Hepatocyte (in vitro differentiated cells): ENCODE results near the gene IRAG1.

Source experiments
- CTCF ChIP-seq: fragments of 200-600 bp; sonication (generic); IDR thresholded peaks from 2 replicates; pipeline ENCODE4 v1.5.1; 2016; ENCODE audit warnings: antibody characterized with exemption, mild to moderate bottlenecking; ENCODE audit not compliant: poor library complexity
- EZH2 ChIP-seq: fragments of 200-600 bp; sonication (generic); IDR thresholded peaks from 2 replicates; pipeline ENCODE4 v1.6.1; 2016; ENCODE audit warnings: antibody characterized with exemption, mild to moderate bottlenecking, borderline replicate concordance
- EZH2phosphoT487 ChIP-seq: fragments of 200-600 bp; sonication (generic); IDR thresholded peaks from one replicate; pipeline ENCODE4 v1.6.1; 2018; ENCODE audit warnings: antibody characterized with exemption, mild to moderate bottlenecking, low read depth, moderate library complexity; ENCODE audit not compliant: unreplicated experiment, severe bottlenecking

DNA sequence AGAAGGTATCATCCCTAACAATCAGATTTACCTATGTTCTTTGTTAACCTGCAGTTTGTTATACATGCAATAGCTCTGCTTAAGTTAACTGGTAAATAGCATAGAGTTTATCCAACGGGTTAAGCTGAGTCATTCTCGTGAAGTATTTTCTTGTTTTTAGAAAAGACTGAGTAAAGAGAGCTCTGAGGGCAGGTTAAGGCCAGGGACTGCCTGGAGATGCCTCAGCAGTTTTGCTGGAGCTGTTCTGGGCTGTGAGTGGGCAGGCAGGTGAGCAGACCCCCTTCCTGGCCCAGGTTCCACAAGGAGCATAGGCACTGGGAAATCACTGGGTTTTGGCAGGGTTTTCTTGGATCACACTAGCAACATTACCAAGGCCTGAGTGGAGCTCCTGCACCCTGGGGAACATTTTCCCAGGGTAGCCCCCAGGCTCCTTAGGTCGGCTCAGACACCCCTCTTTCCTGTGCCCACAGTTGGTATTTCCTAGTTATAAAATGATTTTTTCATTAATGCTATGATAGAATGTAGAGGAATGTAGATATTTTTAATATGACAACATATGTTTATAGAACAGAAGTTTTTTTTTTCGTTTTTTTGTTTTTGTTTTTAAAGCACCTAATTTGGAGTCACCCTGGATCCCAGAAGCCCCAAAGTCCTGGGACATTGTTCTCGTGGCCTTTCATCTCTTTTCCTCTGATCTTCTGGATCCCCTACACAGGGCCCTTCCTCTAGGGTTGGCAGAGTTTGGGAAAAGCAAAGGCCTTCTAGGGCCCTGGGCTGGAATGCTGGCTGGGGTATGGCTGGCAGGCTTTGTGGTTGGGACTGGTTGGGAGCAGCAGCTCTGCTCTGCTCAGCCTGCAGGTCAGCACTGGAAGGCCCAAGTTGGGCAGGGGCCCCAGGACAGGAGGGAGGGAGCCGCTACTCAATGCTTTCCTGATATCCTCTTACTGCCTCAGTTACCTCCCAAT, 26.7 kb downstream of the IRAG1 start:
- no peak for TF ChIP-seq CTCF
- TF ChIP-seq EZH2phosphoT487 = no peak
- TF ChIP-seq EZH2 = no peak
